NCI-H1105 treated with DMSO at 0.1 percent for 48 hours (cell line): ENCODE results near the gene CWF19L1.
A peak's percentile ranks its signal among the peaks of the same experiment; 100 is the strongest.
"Not testable (repeated sequence)": the region's sequence is repeated elsewhere in the genome, so short reads cannot be mapped to it uniquely, and the experiment has no call there.

Experiments
- DNase-seq: peaks from one replicate; lab custom pipeline; 2025; lab: John Stamatoyannopoulos, UW

The CWF19L1 gene

GRCh38 chr10:100267239-100268104 is at the start of gene CWF19L1:
CWF19L1 (minus strand) TSS chr10:100267638; CDS start chr10:100267593, 45 bp downstream.
- peak; percentile 66 for DNase-seq

- DNase-seq = no peak
Measured at GRCh38 chr10:100315615-100316014, 48.2 kb upstream of the CWF19L1 start.

- no peak for DNase-seq
Measured at GRCh38 chr10:100311298-100311697, 43.9 kb upstream of the CWF19L1 start.

GRCh38 chr10:100307684-100308083 is 40.2 kb upstream of the CWF19L1 start:
- DNase-seq = no peak

GRCh38 chr10:100306861-100307260 is 39.4 kb upstream of the CWF19L1 start:
- DNase-seq = no peak

- DNase-seq = no peak
Measured at GRCh38 chr10:100304414-100304813, 37.0 kb upstream of the CWF19L1 start.

- peak; percentile 4 for DNase-seq
Measured at GRCh38 chr10:100303724-100304319, 36.4 kb upstream of the CWF19L1 start.

GRCh38 chr10:100301123-100301522 is 33.7 kb upstream of the CWF19L1 start:
- not testable (repeated sequence) for DNase-seq

GRCh38 chr10:100297242-100297641 is 29.8 kb upstream of the CWF19L1 start:
- no peak for DNase-seq

- no peak for DNase-seq
Measured at GRCh38 chr10:100293066-100293465, 25.6 kb upstream of the CWF19L1 start.

GRCh38 chr10:100292300-100292699 is 24.9 kb upstream of the CWF19L1 start:
- not testable (repeated sequence) for DNase-seq

GRCh38 chr10:100291356-100291755 is 23.9 kb upstream of the CWF19L1 start:
- no peak for DNase-seq

- no peak for DNase-seq
Measured at GRCh38 chr10:100289641-100290040, 22.2 kb upstream of the CWF19L1 start.

GRCh38 chr10:100288196-100288595 is 20.8 kb upstream of the CWF19L1 start:
- no peak for DNase-seq

- no peak for DNase-seq
Measured at GRCh38 chr10:100287756-100288155, 20.3 kb upstream of the CWF19L1 start.

- peak; percentile 52 for DNase-seq
Measured at GRCh38 chr10:100286051-100287033, 18.9 kb upstream of the CWF19L1 start, which contains the start of gene BLOC1S2. BLOC1S2 (minus strand) TSS chr10:100286680; CDS start chr10:100286659, 21 bp downstream.

GRCh38 chr10:100285326-100285725 is 17.9 kb upstream of the CWF19L1 start:
- not testable (repeated sequence) for DNase-seq

- DNase-seq = no peak
Measured at GRCh38 chr10:100282907-100283306, 15.5 kb upstream of the CWF19L1 start.

GRCh38 chr10:100276971-100277370 is 9.5 kb upstream of the CWF19L1 start:
- DNase-seq = not testable (repeated sequence)

- DNase-seq = no peak
Measured at GRCh38 chr10:100265821-100266485, 1.5 kb downstream of the CWF19L1 start.

GRCh38 chr10:100254191-100254590 is 13.2 kb downstream of the CWF19L1 start:
- DNase-seq = no peak
